ENCODE results near the gene SAFB2.

The SAFB2 gene

DNA sequence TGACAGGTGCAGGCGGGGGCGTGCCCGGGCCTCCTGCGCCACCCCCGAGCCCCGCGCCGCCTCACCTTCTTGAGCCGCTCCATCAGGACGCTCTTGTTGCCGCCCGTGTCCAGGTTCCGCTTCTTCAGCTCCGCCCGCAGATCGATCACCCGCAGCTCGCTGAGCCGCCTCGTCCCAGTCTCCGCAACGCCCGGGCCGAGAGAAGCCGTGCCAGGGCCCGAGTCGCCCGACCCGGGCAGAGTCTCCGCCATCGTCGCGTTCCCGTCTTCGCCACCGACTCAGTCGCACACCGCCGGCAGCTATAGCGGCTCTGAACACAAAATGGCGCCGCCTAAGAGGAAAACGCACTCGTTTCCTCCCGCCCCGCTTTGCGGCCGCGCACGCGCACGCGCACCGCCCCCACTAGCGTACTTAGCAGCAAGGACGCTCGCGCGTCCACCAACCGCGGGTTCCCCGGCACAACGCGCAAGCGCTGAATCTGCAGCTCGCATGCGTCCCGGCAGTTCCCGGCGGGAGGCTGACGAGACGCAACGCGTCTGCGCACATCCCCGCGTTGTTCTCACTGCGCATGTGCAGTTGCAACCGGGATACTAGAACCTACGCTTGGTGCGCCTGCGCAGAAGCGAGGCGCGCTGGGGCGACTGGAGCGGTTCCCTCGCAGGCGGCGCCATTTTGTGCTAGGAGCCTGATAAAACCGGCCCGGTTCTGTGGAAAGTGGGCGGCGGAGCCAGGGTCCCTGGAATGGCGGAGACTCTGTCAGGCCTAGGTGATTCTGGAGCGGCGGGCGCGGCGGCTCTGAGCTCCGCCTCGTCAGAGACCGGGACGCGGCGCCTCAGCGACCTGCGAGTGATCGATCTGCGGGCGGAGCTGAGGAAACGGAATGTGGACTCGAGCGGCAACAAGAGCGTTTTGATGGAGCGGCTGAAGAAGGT lies at the start of gene SAFB2, which contains the start of gene SAFB:
SAFB2 (minus strand) TSS at position 312 of the 932 bp plus-strand sequence; CDS start at position 251, 61 bp downstream.
SAFB (plus strand) TSS at position 619 of the 932 bp plus-strand sequence; CDS start at position 742, 123 bp downstream.
- peak; percentile 99 for DNase-seq (ENCODE audit: low read depth)

DNA sequence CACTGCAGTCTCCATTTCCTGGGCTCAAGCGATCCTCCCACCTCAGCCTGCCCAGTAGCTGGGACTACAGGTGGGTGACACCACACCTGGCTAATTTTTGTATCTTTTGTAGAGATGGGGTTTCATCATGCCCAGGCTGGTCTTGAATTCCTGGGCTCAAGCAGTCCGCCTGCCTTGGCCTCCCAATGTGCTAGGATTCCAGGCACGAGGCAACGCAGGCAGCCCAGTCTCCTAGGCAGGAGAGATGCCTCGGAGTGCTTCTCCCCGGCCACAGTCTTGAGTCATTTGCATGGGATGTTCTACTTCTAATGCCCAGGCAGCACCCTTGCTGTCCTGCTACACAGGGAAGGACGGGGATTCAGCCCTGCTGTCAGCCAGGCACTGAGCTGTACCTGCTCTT lies 49.0 kb upstream of the SAFB2 start:
- no peak for DNase-seq (ENCODE audit: low read depth)

GRCh38 chr19:5669212-5669611 lies 46.6 kb upstream of the SAFB2 start:
- no peak for DNase-seq (ENCODE audit: low read depth)

- no peak for DNase-seq (ENCODE audit: low read depth)
Observed at GRCh38 chr19:5667751-5668271, 45.2 kb upstream of the SAFB2 start.

DNA sequence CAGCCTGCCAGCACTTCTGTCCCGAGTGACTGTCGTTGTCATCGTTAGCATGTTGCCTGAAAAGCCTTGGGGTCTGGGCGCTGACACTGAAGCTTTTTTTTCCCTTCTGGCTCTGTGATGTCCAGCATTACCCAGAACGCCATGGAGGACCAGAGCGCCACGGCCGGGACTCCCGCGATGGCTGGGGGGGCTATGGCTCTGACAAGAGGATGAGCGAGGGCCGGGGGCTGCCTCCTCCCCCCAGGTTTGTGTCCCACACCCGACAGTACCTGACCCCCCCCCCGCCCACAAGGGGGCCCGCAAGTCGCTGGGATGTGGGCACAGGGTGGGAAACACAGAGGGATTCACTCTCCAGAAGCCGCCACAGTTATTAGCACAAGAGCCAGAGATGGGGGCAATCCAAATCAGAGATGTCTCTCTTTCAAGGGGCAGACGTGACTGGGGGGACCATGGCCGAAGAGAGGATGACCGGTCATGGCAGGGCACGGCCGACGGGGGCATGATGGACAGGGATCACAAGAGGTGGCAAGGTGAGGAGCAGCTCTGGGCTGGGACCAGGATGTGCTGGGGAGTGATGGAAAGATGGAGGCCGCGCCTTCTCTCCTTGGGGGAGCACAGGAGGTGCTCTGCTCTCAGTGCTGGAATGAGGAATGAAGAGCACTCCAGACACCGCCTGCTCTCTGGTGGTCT lies 44.5 kb upstream of the SAFB2 start:
- DNase-seq (ENCODE audit: low read depth) = no peak

DNA sequence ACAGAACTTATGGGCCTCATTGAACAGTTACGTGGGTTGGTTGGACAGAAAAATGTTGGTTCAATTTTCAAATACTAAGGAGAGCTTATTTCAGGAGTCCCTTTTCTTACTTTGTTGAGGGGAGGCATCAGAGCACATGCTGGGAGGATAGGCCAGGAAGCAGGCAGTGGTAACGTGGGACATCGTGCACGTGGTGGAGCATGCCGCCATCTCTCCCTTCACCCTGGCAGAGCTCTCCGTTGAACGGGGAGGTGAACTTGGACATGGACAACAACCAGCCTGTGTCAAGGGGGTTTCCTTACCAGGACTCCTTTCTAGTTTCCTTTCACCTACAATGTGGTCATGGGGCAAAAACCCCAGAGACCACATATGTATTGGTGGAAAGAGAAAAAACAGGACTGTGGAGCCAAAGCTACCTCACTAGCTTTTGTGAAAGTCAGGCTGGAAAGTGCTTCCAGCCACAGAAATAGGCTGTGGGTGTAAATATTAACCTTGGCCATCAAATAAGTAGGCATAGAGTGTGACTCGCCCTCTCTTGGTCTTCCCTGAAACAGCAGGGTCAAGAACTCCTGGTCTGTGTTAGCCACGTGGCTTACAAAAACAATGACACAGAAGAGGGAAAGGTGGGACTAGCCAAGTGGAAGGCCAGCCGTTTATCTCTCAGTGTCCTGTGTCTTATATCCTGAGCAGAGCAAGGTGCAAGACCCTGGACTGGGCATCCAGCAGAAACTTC lies 43.4 kb upstream of the SAFB2 start:
- DNase-seq (ENCODE audit: low read depth) = no peak

DNA sequence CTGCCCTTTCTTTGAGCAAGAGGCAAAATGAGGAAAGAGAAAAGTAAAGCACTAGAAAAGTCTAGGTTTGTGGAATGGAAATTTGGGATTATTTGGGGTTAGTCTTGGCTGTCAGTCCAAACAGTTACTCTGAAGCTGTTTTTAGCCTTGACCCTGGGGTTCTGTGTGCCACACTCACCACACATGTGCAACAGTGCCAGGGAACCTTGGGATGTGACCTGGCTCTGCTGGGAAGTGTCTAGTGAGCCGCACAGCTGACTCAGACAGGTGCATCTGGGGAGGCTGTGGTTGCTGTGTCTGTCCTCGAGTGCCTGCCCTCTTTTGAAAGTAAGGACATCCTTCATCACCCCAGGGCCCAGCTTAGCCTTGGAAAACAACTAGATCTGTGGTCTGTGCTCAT lies 41.9 kb upstream of the SAFB2 start:
- no peak for DNase-seq (ENCODE audit: low read depth)

DNA sequence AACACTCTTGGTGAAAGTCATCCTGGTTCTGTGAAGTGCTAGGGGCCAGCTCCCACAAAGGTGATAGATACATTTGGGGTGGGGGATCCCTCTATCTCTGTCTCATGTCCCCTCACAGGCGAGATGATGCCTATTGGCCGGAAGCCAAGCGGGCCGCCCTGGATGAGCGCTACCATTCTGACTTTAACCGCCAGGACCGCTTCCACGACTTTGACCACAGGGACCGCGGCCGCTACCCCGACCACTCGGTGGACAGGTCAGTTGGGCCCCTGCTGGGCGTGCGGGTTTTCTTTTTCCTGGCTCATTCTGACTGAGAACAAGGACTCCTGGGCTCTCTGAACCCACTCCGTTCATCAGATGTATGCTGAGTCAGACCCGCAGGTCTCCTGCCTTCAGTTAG lies 41.3 kb upstream of the SAFB2 start:
- DNase-seq (ENCODE audit: low read depth) = no peak

GRCh38 chr19:5661483-5661882 lies 38.9 kb upstream of the SAFB2 start:
- no peak for DNase-seq (ENCODE audit: low read depth)

- no peak for DNase-seq (ENCODE audit: low read depth)
Observed at GRCh38 chr19:5655412-5655811, 32.8 kb upstream of the SAFB2 start.

DNA sequence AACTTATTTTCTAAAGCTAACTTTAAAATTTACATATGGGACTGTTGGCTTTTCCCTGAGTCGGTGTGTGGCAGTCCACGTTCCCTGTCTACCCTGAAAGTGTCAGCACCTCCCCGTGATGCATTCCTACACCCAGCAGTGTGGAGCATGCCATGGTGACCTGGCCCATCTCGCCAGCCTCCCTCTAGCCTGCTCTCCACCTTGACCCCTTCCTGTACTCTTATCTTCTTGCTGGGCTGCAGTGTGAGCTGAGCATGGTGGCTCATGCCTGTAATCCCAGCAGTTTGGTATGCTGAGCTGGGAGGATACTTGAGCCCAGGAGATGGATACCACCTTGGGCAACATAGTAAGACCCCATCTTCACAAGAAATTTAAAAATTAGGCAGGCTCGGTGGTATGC lies 32.4 kb upstream of the SAFB2 start:
- DNase-seq (ENCODE audit: low read depth) = no peak

- DNase-seq (ENCODE audit: low read depth) = no peak
Observed at GRCh38 chr19:5652261-5652660, 29.7 kb upstream of the SAFB2 start.

GRCh38 chr19:5651361-5651760 lies 28.8 kb upstream of the SAFB2 start:
- no peak for DNase-seq (ENCODE audit: low read depth)

- no peak for DNase-seq (ENCODE audit: low read depth)
Observed at GRCh38 chr19:5648464-5648863, 25.9 kb upstream of the SAFB2 start.

GRCh38 chr19:5646703-5647102 lies 24.1 kb upstream of the SAFB2 start:
- DNase-seq (ENCODE audit: low read depth) = no peak

DNA sequence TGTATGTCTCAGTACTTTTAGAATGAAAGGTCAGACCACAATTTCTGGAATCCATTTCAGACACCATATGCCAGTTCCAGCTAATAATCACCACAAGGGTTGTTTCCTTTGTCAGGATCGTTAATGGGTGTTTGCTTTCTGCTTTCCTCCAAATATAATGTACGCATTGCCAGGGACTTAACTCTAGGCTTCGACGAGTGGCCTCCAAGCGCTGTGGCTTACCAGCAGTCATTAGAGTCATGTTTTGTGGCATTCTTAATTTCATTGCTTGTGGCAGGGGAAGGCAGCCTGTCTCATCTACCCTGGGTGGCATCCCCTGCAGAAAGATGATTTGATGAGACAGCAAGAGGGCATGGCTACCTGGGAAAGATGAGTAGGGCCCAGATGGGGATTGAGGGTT lies 22.8 kb upstream of the SAFB2 start:
- DNase-seq (ENCODE audit: low read depth) = no peak

DNA sequence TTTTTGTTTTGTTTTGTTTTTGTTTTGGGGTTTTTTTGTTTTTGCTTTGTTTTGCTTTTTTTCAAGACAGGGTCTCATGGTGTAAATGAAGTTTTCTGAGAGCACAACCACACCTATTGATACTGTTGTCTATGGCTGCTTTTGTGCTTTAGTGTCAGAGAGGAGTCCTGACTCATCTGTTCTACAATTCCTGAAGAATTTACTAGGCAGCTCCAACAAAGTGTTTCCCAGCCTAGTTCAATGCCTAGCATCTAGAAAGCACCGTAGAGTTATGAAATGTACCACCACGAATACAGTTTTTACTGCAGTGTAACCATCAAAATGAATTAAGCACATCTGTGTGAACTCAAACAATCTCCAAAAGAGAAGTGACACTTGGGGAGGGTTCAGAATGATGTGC lies 21.5 kb upstream of the SAFB2 start:
- DNase-seq (ENCODE audit: low read depth) = no peak

DNA sequence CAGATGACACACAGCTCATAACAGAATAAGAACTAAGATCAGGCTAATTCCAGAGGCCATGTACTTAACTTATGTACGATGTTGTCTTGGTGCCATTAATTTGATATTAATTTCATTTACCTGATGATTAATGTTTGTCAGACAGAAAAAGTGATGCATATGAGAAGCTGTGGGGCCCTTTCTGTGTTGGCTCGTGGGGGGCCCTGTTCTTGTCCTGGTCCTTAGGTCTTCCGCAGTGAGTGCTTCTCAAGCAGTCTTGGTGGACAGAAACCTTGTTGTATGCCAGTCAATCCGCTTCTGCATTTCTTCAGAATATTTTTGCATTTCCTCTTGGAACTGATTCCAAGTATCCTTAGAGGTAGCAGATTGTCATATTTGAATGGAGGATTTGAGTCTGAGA lies 20.5 kb upstream of the SAFB2 start:
- no peak for DNase-seq (ENCODE audit: low read depth)

DNA sequence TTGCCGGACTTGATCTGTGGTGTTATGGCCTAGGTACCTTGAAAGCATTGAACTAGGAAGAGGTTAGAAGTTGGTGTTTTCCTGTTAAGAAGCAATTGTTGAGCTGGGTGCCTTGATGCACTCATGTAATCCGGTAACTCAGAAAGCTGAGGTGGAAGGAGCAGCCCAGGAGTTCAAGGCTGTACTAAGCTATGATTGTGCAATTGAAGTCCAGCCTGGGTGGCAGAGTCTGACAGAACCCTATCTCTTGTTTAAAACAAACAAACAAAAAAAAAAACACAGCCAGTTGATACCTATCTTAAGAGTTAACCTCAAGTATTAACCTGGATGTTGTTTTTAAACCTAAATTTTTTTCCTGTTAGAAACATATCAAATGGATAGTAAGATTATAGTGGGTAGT lies 19.6 kb upstream of the SAFB2 start:
- DNase-seq (ENCODE audit: low read depth) = no peak

DNA sequence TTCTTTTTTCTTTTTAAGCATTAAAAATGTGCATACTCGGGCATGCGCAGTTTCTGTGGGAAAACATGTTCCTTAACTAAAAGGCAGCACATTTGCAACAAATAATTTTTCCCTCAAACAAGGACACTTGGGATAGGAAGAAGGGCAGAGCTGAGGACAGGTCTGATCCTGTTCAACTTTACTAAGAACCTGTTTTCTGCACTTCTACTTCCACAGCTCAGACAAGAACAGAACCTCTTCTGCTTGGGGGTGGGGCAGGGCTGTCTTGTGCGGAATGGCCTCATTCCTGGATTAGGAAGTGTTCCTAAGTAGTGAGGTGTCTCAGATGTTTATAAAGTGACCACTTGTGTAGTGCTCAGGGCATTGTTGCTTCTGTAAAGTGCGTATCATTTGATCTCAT lies 18.6 kb upstream of the SAFB2 start:
- DNase-seq (ENCODE audit: low read depth) = no peak

- no peak for DNase-seq (ENCODE audit: low read depth)
Observed at GRCh38 chr19:5637971-5638370, 15.4 kb upstream of the SAFB2 start.

GRCh38 chr19:5635427-5635826 lies 12.9 kb upstream of the SAFB2 start:
- DNase-seq (ENCODE audit: low read depth) = no peak
